Iris pigment epithelial cell (primary cell): ENCODE results near the gene IL10.
"Not testable (repeated sequence)": the region's sequence is repeated elsewhere in the genome, so short reads cannot be mapped to it uniquely, and the experiment has no call there.

Source experiments
- DNase-seq: peaks from one replicate; pipeline ENCODE4 v3.0.0-alpha.2; 2011; ENCODE audit warnings: low read depth

IL10 gene

GRCh38 chr1:206793620-206794019 lies 21.3 kb upstream of the IL10 start:
- no peak for DNase-seq

- DNase-seq: peak; percentile 12
These were observed 20.8 kb upstream of the IL10 start for GRCh38 chr1:206792939-206793607.

GRCh38 chr1:206790502-206791250 lies 18.4 kb upstream of the IL10 start:
- DNase-seq: no peak

GRCh38 chr1:206788487-206789050 lies 16.3 kb upstream of the IL10 start:
- no peak for DNase-seq

GRCh38 chr1:206787891-206788290 lies 15.6 kb upstream of the IL10 start:
- DNase-seq: no peak

GRCh38 chr1:206786212-206786886 lies 14.1 kb upstream of the IL10 start:
- no peak for DNase-seq

- DNase-seq: no peak
These were observed 13.0 kb upstream of the IL10 start for GRCh38 chr1:206785182-206785765.

GRCh38 chr1:206784471-206784903 lies 12.2 kb upstream of the IL10 start:
- DNase-seq: no peak

- DNase-seq: no peak
These were observed 11.2 kb upstream of the IL10 start for GRCh38 chr1:206783506-206783905.

- no peak for DNase-seq
These were observed 10.2 kb upstream of the IL10 start for GRCh38 chr1:206782448-206782847.

- no peak for DNase-seq
These were observed 7.3 kb upstream of the IL10 start for GRCh38 chr1:206779638-206780037.

- not testable (repeated sequence) for DNase-seq
These were observed 6.6 kb upstream of the IL10 start for GRCh38 chr1:206778911-206779310.

- no peak for DNase-seq
These were observed 5.7 kb upstream of the IL10 start for GRCh38 chr1:206778031-206778430.

GRCh38 chr1:206776229-206776628 lies 3.9 kb upstream of the IL10 start:
- peak; percentile 21 for DNase-seq

GRCh38 chr1:206774093-206774492 lies 1.8 kb upstream of the IL10 start:
- no peak for DNase-seq

- no peak for DNase-seq
These were observed 979 bp downstream of the IL10 start for GRCh38 chr1:206771338-206771692.

GRCh38 chr1:206770531-206771337 lies 1.6 kb downstream of the IL10 start, which contains the start of gene IL19:
TSS of gene IL19 (plus strand) at chr1:206770773. CDS start at chr1:206836663, 65,890 bp downstream.
- DNase-seq: peak; percentile 77

GRCh38 chr1:206769304-206769731 lies 3.0 kb downstream of the IL10 start:
- DNase-seq: no peak

GRCh38 chr1:206768472-206769303 lies 3.6 kb downstream of the IL10 start:
- DNase-seq: no peak

- peak; percentile 94 for DNase-seq
These were observed 5.9 kb downstream of the IL10 start for GRCh38 chr1:206766251-206766856.
